ENCODE results near the gene RUVBL2. TPM values are rescaled to one million over a fixed set of nuclear protein-coding genes. Genes with fewer than 3 reads are reported as not detected.

RUVBL2 gene
- total and polyA plus RNA-seq, 4 donors, result 29.6 to 80.1 (median 49.6) TPM

- Histone ChIP-seq H3K27me3 (ENCODE audit: control insufficient read depth in 4 of 4, insufficient read depth in 4 of 4, low read length in 3 of 4) (no peaks in the 10 kb centered on the region), H3K4me1 (ENCODE audit: control insufficient read depth in 4 of 4, insufficient read depth in 4 of 4, low read length in 3 of 4) (peaks cover 7 to 36% (median 25%) of the 10 kb centered on the region in 4 donors), H3K4me3 (ENCODE audit: low read depth in 1 of 3, low read length in 3 of 3) (peak overlapping the region; percentile 53 to 69 (median 64)), H3K27ac (ENCODE audit: low read depth in 1 of 2, low read length in 2 of 2) (peak overlapping the region; percentile 90 to 96), H3K36me3 (ENCODE audit: control insufficient read depth in 4 of 4, insufficient read depth in 3 of 4, low read depth in 1 of 4, low read length in 3 of 4) (peaks cover 0 to 5% (median 1%) of the 10 kb centered on the region in 4 donors), H3K9me3 (ENCODE audit: control insufficient read depth in 4 of 4, low read length in 3 of 4) (no peaks in the 10 kb centered on the region), H3K9ac (ENCODE audit: low read depth in 1 of 2, low read length in 2 of 2) (peak overlapping the region; percentile 92)
- TF ChIP-seq MAX (IDR thresholded peaks at IDR 0.05) (peak; percentile 21), SP1 (IDR thresholded peaks at IDR 0.05) (no peak), REST (IDR thresholded peaks at IDR 0.05) (no peak), ZBTB33 (IDR thresholded peaks at IDR 0.05) (no peak), FOXA2 (IDR thresholded peaks at IDR 0.05) (no peak), YY1 (IDR thresholded peaks at IDR 0.05) (no peak), GABPA (IDR thresholded peaks at IDR 0.05 in 1 of 2, conservative IDR thresholded peaks at IDR 0.05 in 1 of 2) (no peak)
- WGBS, result 6% methylated on average over 19 of the region's 19 CpGs
- DNase-seq (ENCODE audit: low spot score), result peak; percentile 47
Observed at GRCh38 chr19:48964205-48965039, 29.3 kb upstream of the RUVBL2 start.

GRCh38 chr19:48965040-48965805 is 28.5 kb upstream of the RUVBL2 start, which contains the start of gene FTL:
FTL (plus strand) TSS chr19:48965309; CDS start chr19:48965508, 199 bp downstream.
- no peaks in the 10 kb centered on the region for H3K9me3 ChIP-seq (ENCODE audit: control insufficient read depth in 4 of 4, low read length in 3 of 4)
- DNase-seq (ENCODE audit: low spot score), result peak; percentile 98
- under 1% methylated on average over 52 of the region's 52 CpGs for WGBS
- H3K36me3 ChIP-seq (ENCODE audit: control insufficient read depth in 4 of 4, insufficient read depth in 3 of 4, low read depth in 1 of 4, low read length in 3 of 4), result peaks cover 2 to 5% (median 4%) of the 10 kb centered on the region in 4 donors
- no peaks in the 10 kb centered on the region for H3K27me3 ChIP-seq (ENCODE audit: control insufficient read depth in 4 of 4, insufficient read depth in 4 of 4, low read length in 3 of 4)
- peaks cover 7 to 36% (median 25%) of the 10 kb centered on the region in 4 donors for H3K4me1 ChIP-seq (ENCODE audit: control insufficient read depth in 4 of 4, insufficient read depth in 4 of 4, low read length in 3 of 4)
- peak within 1 kb of the TSS; percentile 91 to 96 for H3K27ac ChIP-seq (ENCODE audit: low read depth in 1 of 2, low read length in 2 of 2)
- H3K9ac ChIP-seq (ENCODE audit: low read depth in 1 of 2, low read length in 2 of 2), result peak within 1 kb of the TSS; percentile 92
- H3K4me3 ChIP-seq (ENCODE audit: low read depth in 1 of 3, low read length in 3 of 3), result peak within 1 kb of the TSS; percentile 64 to 93 (median 66)
- TF ChIP-seq EGR1 (IDR thresholded peaks at IDR 0.05; ENCODE audit: low read depth in 2 of 2) (no peak), NR2F2 (IDR thresholded peaks at IDR 0.05) (no peak), HNF4G (IDR thresholded peaks at IDR 0.05) (no peak), ZBTB33 (IDR thresholded peaks at IDR 0.05) (no peak), ATF3 (IDR thresholded peaks at IDR 0.05) (no peak), FOXA1 (IDR thresholded peaks at IDR 0.05) (no peak), CTCF (IDR thresholded peaks at IDR 0.05; ENCODE audit: low read depth, low read length, missing input control) (no peak), RXRA (IDR thresholded peaks at IDR 0.05) (no peak), GABPA (IDR thresholded peaks at IDR 0.05 in 1 of 2, conservative IDR thresholded peaks at IDR 0.05 in 1 of 2) (peak in 1 of 2 donors; percentile 46), TAF1 (conservative IDR thresholded peaks at IDR 0.05) (peak; percentile 99), RAD21 (IDR thresholded peaks at IDR 0.05) (peak; percentile 28 to 53), MAX (IDR thresholded peaks at IDR 0.05) (no peak), YY1 (IDR thresholded peaks at IDR 0.05) (peak; percentile 78), HNF4A (conservative IDR thresholded peaks at IDR 0.05) (no peak)
